ENCODE measurements around the gene SMC6.

Gene SMC6

DNA sequence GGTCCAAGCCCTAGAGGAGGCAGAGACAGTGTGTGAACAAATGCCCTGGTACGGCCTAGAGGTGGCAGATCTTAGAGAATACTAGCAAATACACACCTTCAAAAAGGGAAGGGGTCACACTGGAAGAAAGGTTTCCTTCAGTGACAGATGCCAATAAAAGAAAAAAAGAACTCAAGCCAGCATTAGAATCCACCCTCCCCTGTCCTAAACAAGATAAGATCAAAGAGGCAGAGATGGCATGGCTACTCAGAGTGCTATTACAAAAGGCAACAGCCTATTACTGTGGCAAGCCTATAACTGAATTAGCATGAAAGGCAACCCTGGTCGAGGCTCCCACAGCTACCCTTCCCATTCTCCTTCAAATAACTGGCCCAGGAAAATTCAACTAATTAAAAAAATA, 69.6 kb downstream of the SMC6 start:
- Histone ChIP-seq H2AFZ (ENCODE audit: low read depth, low read length) (no peak overlapping the region), H3K36me3 (ENCODE audit: insufficient read depth, low read length) (peaks cover 80% of the 10 kb centered on the region), H4K20me1 (ENCODE audit: insufficient read depth, low read length) (no peaks in the 10 kb centered on the region), H3K79me2 (ENCODE audit: insufficient read depth, low read length) (no peaks in the 10 kb centered on the region), H3K27ac (ENCODE audit: low read length) (no peak overlapping the region), H3K4me2 (ENCODE audit: insufficient read depth, low read length) (no peak overlapping the region), H3K9ac (ENCODE audit: low read depth, low read length) (no peak overlapping the region), H3K27me3 (ENCODE audit: insufficient read depth, low read length, poor library complexity) (no peaks in the 10 kb centered on the region), H3K4me3 (ENCODE audit: low read depth in 1 of 2, low read length in 2 of 2) (no peak overlapping the region), H3K4me1 (ENCODE audit: insufficient read depth, low read length) (no peaks in the 10 kb centered on the region), H3K9me3 (ENCODE audit: insufficient read depth, low read length, severe bottlenecking) (no peaks in the 10 kb centered on the region)
- no peak for TF ChIP-seq EZH2 (IDR thresholded peaks at IDR 0.05; ENCODE audit: borderline replicate concordance, low read depth, low read length, severe bottlenecking)
- TF ChIP-seq, protein P1, sequence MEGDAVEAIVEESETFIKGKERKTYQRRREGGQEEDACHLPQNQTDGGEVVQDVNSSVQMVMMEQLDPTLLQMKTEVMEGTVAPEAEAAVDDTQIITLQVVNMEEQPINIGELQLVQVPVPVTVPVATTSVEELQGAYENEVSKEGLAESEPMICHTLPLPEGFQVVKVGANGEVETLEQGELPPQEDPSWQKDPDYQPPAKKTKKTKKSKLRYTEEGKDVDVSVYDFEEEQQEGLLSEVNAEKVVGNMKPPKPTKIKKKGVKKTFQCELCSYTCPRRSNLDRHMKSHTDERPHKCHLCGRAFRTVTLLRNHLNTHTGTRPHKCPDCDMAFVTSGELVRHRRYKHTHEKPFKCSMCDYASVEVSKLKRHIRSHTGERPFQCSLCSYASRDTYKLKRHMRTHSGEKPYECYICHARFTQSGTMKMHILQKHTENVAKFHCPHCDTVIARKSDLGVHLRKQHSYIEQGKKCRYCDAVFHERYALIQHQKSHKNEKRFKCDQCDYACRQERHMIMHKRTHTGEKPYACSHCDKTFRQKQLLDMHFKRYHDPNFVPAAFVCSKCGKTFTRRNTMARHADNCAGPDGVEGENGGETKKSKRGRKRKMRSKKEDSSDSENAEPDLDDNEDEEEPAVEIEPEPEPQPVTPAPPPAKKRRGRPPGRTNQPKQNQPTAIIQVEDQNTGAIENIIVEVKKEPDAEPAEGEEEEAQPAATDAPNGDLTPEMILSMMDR (IDR thresholded peaks at IDR 0.05; ENCODE audit: borderline replicate concordance, extremely low read depth, low read length, poor library complexity, severe bottlenecking) = no peak
- ATAC-seq (ENCODE audit: insufficient read depth, low read depth) = no peak
- no peak for DNase-seq

DNA sequence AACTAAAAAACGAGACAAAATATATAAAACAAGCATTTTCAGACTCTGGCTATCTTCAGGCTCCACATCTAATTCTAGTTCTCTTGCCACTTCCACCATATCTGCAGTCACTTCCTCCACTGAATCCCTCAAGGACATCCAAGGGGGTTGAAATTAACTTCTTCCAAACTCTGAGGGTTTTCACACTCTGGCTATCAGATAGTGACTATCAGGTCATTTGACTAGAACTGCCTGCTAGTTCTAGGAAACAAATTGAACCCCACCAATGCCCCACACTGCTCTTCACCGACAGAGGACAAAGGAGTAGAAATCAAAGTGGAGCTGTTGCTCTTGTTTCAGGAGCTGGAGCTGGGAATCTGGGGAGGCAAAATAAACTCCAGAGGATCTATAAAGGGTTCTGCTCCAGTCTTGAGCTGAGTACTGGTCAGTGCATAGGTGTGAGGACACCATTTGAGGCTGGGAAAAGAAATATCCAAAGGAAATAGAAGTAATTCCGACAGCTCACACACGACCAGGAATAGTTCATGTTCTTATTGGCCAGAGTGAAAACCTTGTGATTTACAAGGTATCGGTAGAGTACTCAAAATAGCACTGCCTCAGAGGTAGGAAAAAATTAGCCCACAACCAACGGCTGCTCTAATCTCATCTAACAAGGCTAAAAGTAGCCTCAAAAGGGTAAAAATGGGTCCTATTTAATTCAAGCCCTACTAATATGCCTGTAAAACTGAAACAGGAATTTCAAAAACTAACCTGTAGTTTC, 71.3 kb downstream of the SMC6 start:
- no peaks in the 10 kb centered on the region for H3K27me3 ChIP-seq (ENCODE audit: insufficient read depth, low read length, poor library complexity)
- no peak overlapping the region for H3K4me3 ChIP-seq (ENCODE audit: low read depth in 1 of 2, low read length in 2 of 2)
- no peaks in the 10 kb centered on the region for H3K4me1 ChIP-seq (ENCODE audit: insufficient read depth, low read length)
- no peak for DNase-seq
- no peaks in the 10 kb centered on the region for H3K79me2 ChIP-seq (ENCODE audit: insufficient read depth, low read length)
- H2AFZ ChIP-seq (ENCODE audit: low read depth, low read length) = no peak overlapping the region
- no peak for ATAC-seq (ENCODE audit: insufficient read depth, low read depth)
- peaks cover 75% of the 10 kb centered on the region for H3K36me3 ChIP-seq (ENCODE audit: insufficient read depth, low read length)
- H3K9me3 ChIP-seq (ENCODE audit: insufficient read depth, low read length, severe bottlenecking) = no peaks in the 10 kb centered on the region
- no peak overlapping the region for H3K9ac ChIP-seq (ENCODE audit: low read depth, low read length)
- H3K4me2 ChIP-seq (ENCODE audit: insufficient read depth, low read length) = no peak overlapping the region
- no peak overlapping the region for H3K27ac ChIP-seq (ENCODE audit: low read length)
- TF ChIP-seq, protein P1 (IDR thresholded peaks at IDR 0.05; ENCODE audit: borderline replicate concordance, extremely low read depth, low read length, poor library complexity, severe bottlenecking) = no peak
- no peaks in the 10 kb centered on the region for H4K20me1 ChIP-seq (ENCODE audit: insufficient read depth, low read length)

DNA sequence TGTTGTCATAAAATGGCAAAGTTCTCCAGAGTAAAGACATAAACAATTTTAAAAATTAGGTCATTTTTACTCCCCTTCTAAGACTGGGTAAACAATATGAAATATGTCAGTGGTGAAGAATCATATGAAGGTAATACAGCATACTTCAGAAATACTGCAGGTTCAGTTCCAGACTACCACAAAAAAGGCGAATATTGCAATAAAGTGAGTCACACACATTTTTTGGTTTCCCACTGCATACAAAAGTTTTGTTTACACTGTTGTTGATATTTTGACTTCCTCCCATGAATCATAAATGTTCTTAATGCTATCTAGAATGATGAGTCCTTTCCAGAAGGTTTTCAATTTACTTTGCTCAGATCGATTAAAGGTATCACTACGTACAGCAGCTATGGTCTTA, 73.5 kb downstream of the SMC6 start:
- no peaks in the 10 kb centered on the region for H3K4me1 ChIP-seq (ENCODE audit: insufficient read depth, low read length)
- H3K36me3 ChIP-seq (ENCODE audit: insufficient read depth, low read length) = peaks cover 73% of the 10 kb centered on the region
- no peak overlapping the region for H3K9ac ChIP-seq (ENCODE audit: low read depth, low read length)
- H3K79me2 ChIP-seq (ENCODE audit: insufficient read depth, low read length) = no peaks in the 10 kb centered on the region
- no peaks in the 10 kb centered on the region for H3K9me3 ChIP-seq (ENCODE audit: insufficient read depth, low read length, severe bottlenecking)
- H4K20me1 ChIP-seq (ENCODE audit: insufficient read depth, low read length) = no peaks in the 10 kb centered on the region
- no peaks in the 10 kb centered on the region for H3K27me3 ChIP-seq (ENCODE audit: insufficient read depth, low read length, poor library complexity)
- no peak overlapping the region for H3K4me3 ChIP-seq (ENCODE audit: low read depth in 1 of 2, low read length in 2 of 2)
- DNase-seq (no peak), ATAC-seq (ENCODE audit: insufficient read depth, low read depth) (no peak)
- H3K4me2 ChIP-seq (ENCODE audit: insufficient read depth, low read length) = no peak overlapping the region
- H3K27ac ChIP-seq (ENCODE audit: low read length) = no peak overlapping the region
- no peak overlapping the region for H2AFZ ChIP-seq (ENCODE audit: low read depth, low read length)
- TF ChIP-seq, protein P1 (IDR thresholded peaks at IDR 0.05; ENCODE audit: borderline replicate concordance, extremely low read depth, low read length, poor library complexity, severe bottlenecking) = no peak
- no peak for TF ChIP-seq EZH2 (IDR thresholded peaks at IDR 0.05; ENCODE audit: borderline replicate concordance, low read depth, low read length, severe bottlenecking)
